Measurements from ENCODE around the gene STX1B. TPM values are rescaled to one million over a fixed set of nuclear protein-coding genes. Genes with fewer than 3 reads are reported as not detected.

STX1B gene
- total and polyA plus RNA-seq, 2 donors (not counting 3 experiments of a cell fraction or from before 2014, with no cell fraction given) = 0.11 to 0.14 TPM

DNA sequence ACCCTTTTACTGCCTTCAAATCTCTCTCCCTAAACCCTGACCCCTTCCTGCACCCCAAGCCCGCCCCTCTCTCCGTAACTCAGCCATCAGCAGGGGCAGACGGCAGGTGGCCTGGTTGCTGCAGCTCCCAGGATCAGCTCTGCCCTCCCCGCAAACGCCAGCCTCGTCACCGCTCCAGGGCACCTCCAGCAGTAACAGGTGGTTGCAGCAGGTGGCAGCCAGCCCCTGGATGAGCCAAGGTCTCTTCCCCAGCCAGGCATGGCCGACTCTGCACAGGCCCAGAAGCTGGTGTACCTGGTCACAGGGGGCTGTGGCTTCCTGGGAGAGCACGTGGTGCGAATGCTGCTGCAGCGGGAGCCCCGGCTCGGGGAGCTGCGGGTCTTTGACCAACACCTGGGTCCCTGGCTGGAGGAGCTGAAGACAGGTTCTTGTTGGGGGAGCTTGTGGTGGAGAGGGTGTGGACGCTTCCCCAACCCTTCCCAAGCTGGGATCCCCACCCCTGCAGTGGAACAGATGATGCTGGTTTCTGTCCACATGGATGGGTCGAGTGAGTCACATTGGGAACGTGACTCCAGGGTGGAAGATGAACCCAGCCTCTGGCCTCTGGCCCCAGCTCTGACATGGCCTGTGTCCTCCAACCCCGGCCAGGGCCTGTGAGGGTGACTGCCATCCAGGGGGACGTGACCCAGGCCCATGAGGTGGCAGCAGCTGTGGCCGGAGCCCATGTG is 24.9 kb downstream of the STX1B start:
- DNase-seq (ENCODE audit: low read depth, low spot score) (no peak), FAIRE-seq (no peak)
- H3K4me2 ChIP-seq (ENCODE audit: insufficient read depth, low read length) = no peak overlapping the region
- no peaks in the 10 kb centered on the region for H3K9me1 ChIP-seq (replicated peaks; ENCODE audit: control insufficient read depth, extremely low read depth, insufficient read depth, low read length)
- no peak overlapping the region for H3K9ac ChIP-seq (replicated peaks; ENCODE audit: extremely low read depth, insufficient read depth, low read length)
- TF ChIP-seq MYC (IDR thresholded peaks at IDR 0.05; ENCODE audit: low read depth, low read length) (no peak), POLR2A (IDR thresholded peaks at IDR 0.05; ENCODE audit: low read depth, low read length) (no peak), JUN (IDR thresholded peaks at IDR 0.05; ENCODE audit: borderline replicate concordance, insufficient read depth, insufficient read length, low read depth) (no peak), EZH2 (IDR thresholded peaks at IDR 0.05; ENCODE audit: borderline replicate concordance, low read depth, low read length, severe bottlenecking) (no peak)
- TF ChIP-seq, protein P1, sequence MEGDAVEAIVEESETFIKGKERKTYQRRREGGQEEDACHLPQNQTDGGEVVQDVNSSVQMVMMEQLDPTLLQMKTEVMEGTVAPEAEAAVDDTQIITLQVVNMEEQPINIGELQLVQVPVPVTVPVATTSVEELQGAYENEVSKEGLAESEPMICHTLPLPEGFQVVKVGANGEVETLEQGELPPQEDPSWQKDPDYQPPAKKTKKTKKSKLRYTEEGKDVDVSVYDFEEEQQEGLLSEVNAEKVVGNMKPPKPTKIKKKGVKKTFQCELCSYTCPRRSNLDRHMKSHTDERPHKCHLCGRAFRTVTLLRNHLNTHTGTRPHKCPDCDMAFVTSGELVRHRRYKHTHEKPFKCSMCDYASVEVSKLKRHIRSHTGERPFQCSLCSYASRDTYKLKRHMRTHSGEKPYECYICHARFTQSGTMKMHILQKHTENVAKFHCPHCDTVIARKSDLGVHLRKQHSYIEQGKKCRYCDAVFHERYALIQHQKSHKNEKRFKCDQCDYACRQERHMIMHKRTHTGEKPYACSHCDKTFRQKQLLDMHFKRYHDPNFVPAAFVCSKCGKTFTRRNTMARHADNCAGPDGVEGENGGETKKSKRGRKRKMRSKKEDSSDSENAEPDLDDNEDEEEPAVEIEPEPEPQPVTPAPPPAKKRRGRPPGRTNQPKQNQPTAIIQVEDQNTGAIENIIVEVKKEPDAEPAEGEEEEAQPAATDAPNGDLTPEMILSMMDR (IDR thresholded peaks at IDR 0.05; ENCODE audit: extremely low read depth in 1 of 2, insufficient read depth in 1 of 2, low read depth in 1 of 2, low read length in 2 of 2) = no peak
- H3K27ac ChIP-seq (ENCODE audit: insufficient read depth, low read depth, low read length) = no peak overlapping the region
- no TSS peak for BruUV-seq (replicated peaks)
- H3K79me2 ChIP-seq (ENCODE audit: control insufficient read depth, insufficient read depth, low read length) = no peaks in the 10 kb centered on the region
- dilution Hi-C loops (cut with MboI; ENCODE audit: extremely low pct_ligation_motif_present, low sequenced_read_pairs) (no loop called here), intact Hi-C loops (cut with micrococcal nuclease) (loop anchor here (1.0 to 10.0 kb wide), 7 partner anchors 89 to 883 kb away; partner anchors contain the start of genes ZNF646 and ZNF668)
- H4K20me1 ChIP-seq (replicated peaks; ENCODE audit: control insufficient read depth, extremely low read depth, insufficient read depth, low read length) = no peaks in the 10 kb centered on the region
- peaks cover 4 to 9% of the 10 kb centered on the region in 2 experiments for H3K36me3 ChIP-seq (ENCODE audit: control insufficient read depth in 2 of 2, extremely low read depth in 1 of 2, insufficient read depth in 2 of 2, low read length in 2 of 2)
- no peaks in the 10 kb centered on the region for H3K9me3 ChIP-seq (replicated peaks; ENCODE audit: control insufficient read depth, insufficient read depth, low read length)
- H3K4me1 ChIP-seq (ENCODE audit: control insufficient read depth, extremely low read depth, insufficient read depth, low read length) = no peaks in the 10 kb centered on the region
- POLR2A ChIA-PET = interaction anchor here (1.2 kb wide), 1 partner anchor 194 kb away, joined by 4 read pairs; the partner anchor contains the start of gene FUS
- no peaks in the 10 kb centered on the region for H3K27me3 ChIP-seq (ENCODE audit: control insufficient read depth in 2 of 2, insufficient read depth in 2 of 2, low read length in 2 of 2)
- peak overlapping the region; percentile 43 for H2AFZ ChIP-seq (ENCODE audit: low read depth, low read length)
- peak overlapping the region in 1 of 3 experiments; percentile 19 for H3K4me3 ChIP-seq (replicated peaks in 1 of 3; ENCODE audit: insufficient read depth in 1 of 3, low read depth in 1 of 3, low read length in 3 of 3)
- CTCF ChIA-PET = interaction anchor here (0.8 to 5.0 kb wide), 27 partner anchors 9 to 883 kb away, joined by 3 to 66 read pairs (median 5); partner anchors contain the start of genes KAT8, STX4, VKORC1 and ZNF646

Data from endothelial cell of umbilical vein (primary cell).